ENCODE results near the gene ACHE.
A peak's percentile ranks its signal among the peaks of the same experiment; 100 is the strongest.

The ACHE gene

GRCh38 chr7:100874300-100874576 is 21.4 kb downstream of the ACHE start:
- ATAC-seq, result peak; percentile 4
- no peak for TF ChIP-seq POU6F1 (CRISPR knock-in tag; IDR thresholded peaks at IDR 0.05; ENCODE audit: borderline replicate concordance, low read depth)
- no peak for TF ChIP-seq TCF4 (CRISPR knock-in tag; IDR thresholded peaks at IDR 0.05; ENCODE audit: borderline replicate concordance)
- TF ChIP-seq ZC3H10 (CRISPR knock-in tag; IDR thresholded peaks at IDR 0.05), result no peak
- no peak for TF ChIP-seq ARNTL (CRISPR knock-in tag; IDR thresholded peaks at IDR 0.05; ENCODE audit: borderline replicate concordance, low read depth)
- TF ChIP-seq ZNF70 (CRISPR knock-in tag; IDR thresholded peaks at IDR 0.05), result no peak
- no peak for TF ChIP-seq GLIS3 (CRISPR knock-in tag; IDR thresholded peaks at IDR 0.05)
- no peak for TF ChIP-seq ISL1 (CRISPR knock-in tag; IDR thresholded peaks at IDR 0.05)
- TF ChIP-seq TOX (CRISPR knock-in tag; IDR thresholded peaks at IDR 0.05; ENCODE audit: borderline replicate concordance), result no peak
- TF ChIP-seq RARB (CRISPR knock-in tag; IDR thresholded peaks at IDR 0.05), result no peak
- no peak for TF ChIP-seq ZNF565 (CRISPR knock-in tag; conservative IDR thresholded peaks at IDR 0.05; ENCODE audit: low read depth)
- TF ChIP-seq CREB5 (CRISPR knock-in tag; IDR thresholded peaks at IDR 0.05; ENCODE audit: low read depth), result no peak
- no peak for TF ChIP-seq ZNF8 (CRISPR knock-in tag; IDR thresholded peaks at IDR 0.05)

GRCh38 chr7:100873599-100874299 is 21.9 kb downstream of the ACHE start:
- no peak for ATAC-seq
- TF ChIP-seq TOX (CRISPR knock-in tag; IDR thresholded peaks at IDR 0.05; ENCODE audit: borderline replicate concordance) (no peak), BACH2 (CRISPR knock-in tag; IDR thresholded peaks at IDR 0.05; ENCODE audit: borderline replicate concordance) (no peak), TCF4 (CRISPR knock-in tag; IDR thresholded peaks at IDR 0.05; ENCODE audit: borderline replicate concordance) (no peak), TSHZ2 (CRISPR knock-in tag; IDR thresholded peaks at IDR 0.05) (no peak), CSRNP3 (CRISPR knock-in tag; IDR thresholded peaks at IDR 0.05) (no peak), ZNF70 (CRISPR knock-in tag; IDR thresholded peaks at IDR 0.05) (no peak), PPARA (CRISPR knock-in tag; IDR thresholded peaks at IDR 0.05; ENCODE audit: borderline replicate concordance) (no peak), RARB (CRISPR knock-in tag; IDR thresholded peaks at IDR 0.05) (no peak), PATZ1 (CRISPR knock-in tag; IDR thresholded peaks at IDR 0.05; ENCODE audit: borderline replicate concordance) (no peak), POU6F1 (CRISPR knock-in tag; IDR thresholded peaks at IDR 0.05; ENCODE audit: borderline replicate concordance, low read depth) (no peak), SNAI2 (CRISPR knock-in tag; IDR thresholded peaks at IDR 0.05) (no peak), OSR1 (CRISPR knock-in tag; IDR thresholded peaks at IDR 0.05) (no peak), ZNF8 (CRISPR knock-in tag; IDR thresholded peaks at IDR 0.05) (no peak)

All from SK-N-SH treated with all-trans-retinoic acid at 6 μM for 48 hours (cell line).